GM12878 (cell line): ENCODE data around the gene MYOM1. TPM values are rescaled to one million over a fixed set of nuclear protein-coding genes. Genes with fewer than 3 reads are reported as not detected.
A peak's percentile ranks its signal among the peaks of the same experiment; 100 is the strongest.

Experiments used
- BRCA1 ChIP-seq: IDR thresholded peaks from 2 replicates; pipeline ENCODE4 v1.6.1; 2011; ENCODE audit warnings: low read depth, low read length, improper control_type of control experiment
- CHD1 ChIP-seq: IDR thresholded peaks from 2 replicates; pipeline ENCODE4 v1.6.1; 2012; ENCODE audit warnings: low read depth, low read length, improper control_type of control experiment
- DPF2 ChIP-seq: fragments of 450-650 bp; IDR thresholded peaks from 2 replicates; pipeline ENCODE4 v1.6.1; 2017; ENCODE audit warnings: mild to moderate bottlenecking
- FOS ChIP-seq: IDR thresholded peaks from 3 replicates; pipeline ENCODE4 v1.6.1; 2011; ENCODE audit warnings: borderline replicate concordance; ENCODE audit not compliant: insufficient read length; ENCODE audit errors: extremely low read depth
- GATAD2B ChIP-seq: fragments of 450-650 bp; conservative IDR thresholded peaks from 2 replicates; pipeline ENCODE4 v1.6.1; 2017; ENCODE audit warnings: low read depth, mild to moderate bottlenecking, moderate library complexity
- HDAC6 ChIP-seq: fragments of 200-600 bp; sonication (generic); IDR thresholded peaks from one replicate; pipeline ENCODE4 v1.8.0; 2017; ENCODE audit warnings: antibody characterized with exemption; ENCODE audit not compliant: unreplicated experiment
- HDGF ChIP-seq: fragments of 450-650 bp; IDR thresholded peaks from 2 replicates; pipeline ENCODE4 v1.6.1; 2016; ENCODE audit warnings: antibody characterized with exemption
- NR2C2 ChIP-seq: IDR thresholded peaks from 2 replicates; pipeline ENCODE4 v1.6.1; 2011; ENCODE audit warnings: borderline replicate concordance, low read depth; ENCODE audit not compliant: control insufficient read depth, insufficient read length
- NR2F1 ChIP-seq: fragments of 450-650 bp; conservative IDR thresholded peaks from 2 replicates; pipeline ENCODE4 v1.6.1; 2017; ENCODE audit warnings: mild to moderate bottlenecking
- RB1 ChIP-seq: fragments of 450-650 bp; formaldehyde crosslinking; IDR thresholded peaks from 2 replicates; pipeline ENCODE4 v1.6.1; 2017; ENCODE audit warnings: mild to moderate bottlenecking, borderline replicate concordance
- RELA ChIP-seq: fragments of 450-650 bp; IDR thresholded peaks from 2 replicates; pipeline ENCODE4 v1.8.0; 2014; ENCODE audit warnings: borderline replicate concordance; ENCODE audit not compliant: partially characterized antibody
- SPI1 ChIP-seq: IDR thresholded peaks from 2 replicates; pipeline ENCODE4 v1.6.1; 2011; ENCODE audit warnings: low read depth, mild to moderate bottlenecking, low read length, moderate library complexity, borderline replicate concordance; ENCODE audit not compliant: insufficient read depth
- SREBF2 ChIP-seq: IDR thresholded peaks from 2 replicates; pipeline ENCODE4 v1.6.1; 2012; ENCODE audit warnings: mild to moderate bottlenecking, low read length
- TCF3 ChIP-seq: IDR thresholded peaks from 2 replicates; pipeline ENCODE4 v1.6.1; 2012; ENCODE audit warnings: low read depth, mild to moderate bottlenecking, low read length, borderline replicate concordance; ENCODE audit not compliant: insufficient read depth
- TCF7 ChIP-seq: IDR thresholded peaks from 2 replicates; pipeline ENCODE4 v1.6.1; 2014; ENCODE audit warnings: antibody characterized with exemption, borderline replicate concordance
- YY1 ChIP-seq: IDR thresholded peaks from 2 replicates; pipeline ENCODE4 v1.6.1; 2011; ENCODE audit warnings: low read depth, mild to moderate bottlenecking, low read length
- ZNF384 ChIP-seq: IDR thresholded peaks from 2 replicates; pipeline ENCODE4 v1.6.1; 2012; ENCODE audit warnings: low read depth, mild to moderate bottlenecking, low read length, improper control_type of control experiment, borderline replicate concordance
- polyA plus RNA-seq, 11 experiments: library from polyadenylated mRNA; depleted of rRNA in 4 of 11; unstranded in 6 of 11; stranded (reverse) in 5 of 11; fragments of >200 nt; fragmentation: Nextera tagmentation in 4 of 11; fragmentation: Illumina TruSeq in 1 of 11; extraction: Ambion mirVana in 4 of 11; extraction: Trizol in 1 of 11; gene quantifications; 1 replicate in 1 of 11; 2 replicates in 10 of 11; pipeline versions ENCODE4 v1.2.1 to v1.2.3, GENCODE V29; 2011 to 2016; ENCODE audit warnings: inconsistent platforms in 2 of 11, missing spikeins in 2 of 11, low read depth in 1 of 11
- total RNA-seq, 4 experiments: library from RNA; depleted of rRNA in 3 of 4; stranded (reverse); fragments of >200 nt in 3 of 4; fragmentation: Illumina TruSeq in 1 of 4; extraction: Trizol in 1 of 4; gene quantifications; 2 replicates each; pipeline versions ENCODE4 v1.2.1 to v1.2.3, GENCODE V29; 2013 to 2021
- TF ChIP-seq, protein P1 (sequence below): fragments of 450-650 bp; conservative IDR thresholded peaks from 2 replicates; pipeline ENCODE4 v1.6.1; 2017; ENCODE audit warnings: mild to moderate bottlenecking, moderate library complexity
- TF ChIP-seq, protein P2 (sequence below): fragments of 450-650 bp; IDR thresholded peaks from 2 replicates; pipeline ENCODE4 v1.6.1; 2017; ENCODE audit warnings: low read depth, mild to moderate bottlenecking, moderate library complexity
- TF ChIP-seq, protein P3 (sequence below): fragments of 450-650 bp; IDR thresholded peaks from 2 replicates; pipeline ENCODE4 v1.6.1; 2016; ENCODE audit warnings: mild to moderate bottlenecking
- TF ChIP-seq, protein P4 (sequence below): fragments of 450-650 bp; IDR thresholded peaks from 2 replicates; pipeline ENCODE4 v1.6.1; 2018; ENCODE audit warnings: mild to moderate bottlenecking, low read depth, moderate library complexity; ENCODE audit not compliant: partially characterized antibody

The MYOM1 gene
- total and polyA plus RNA-seq, 10 of the 15 experiments (the other 5 are each of a cell fraction or from before 2014, with no cell fraction given) = 0.06 to 1.0 (median 0.57) TPM

DNA sequence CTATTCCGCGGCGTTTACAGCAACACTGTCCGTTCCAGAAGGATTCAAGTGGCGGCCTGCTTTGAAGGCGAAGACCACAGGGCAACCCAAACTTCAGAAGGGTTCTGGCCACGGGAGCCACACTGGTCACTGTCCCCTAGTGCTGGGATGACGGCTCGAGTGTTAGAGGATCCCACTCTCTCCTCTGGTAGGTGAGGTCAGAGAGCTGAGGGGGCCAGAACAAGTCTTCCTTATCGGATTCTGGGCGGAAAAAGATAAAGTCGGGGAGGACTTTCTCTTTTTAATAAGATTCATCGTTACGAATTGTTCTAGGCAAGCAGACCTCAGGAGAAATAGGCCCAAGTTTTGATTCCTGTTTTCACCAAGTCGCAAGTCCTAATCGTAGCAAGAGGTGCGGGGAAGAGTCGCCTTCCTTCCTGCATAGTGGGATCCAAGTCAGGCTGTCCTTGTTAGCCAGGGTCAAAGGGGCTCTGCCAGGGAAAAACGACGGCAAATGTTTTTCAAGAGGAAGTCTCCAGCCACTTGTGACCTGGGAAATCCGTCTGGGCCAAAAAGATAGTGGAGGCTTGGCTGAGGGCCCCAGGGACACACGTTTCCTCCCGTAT, 27.0 kb upstream of the MYOM1 start (continued):
- TF ChIP-seq, protein P1, sequence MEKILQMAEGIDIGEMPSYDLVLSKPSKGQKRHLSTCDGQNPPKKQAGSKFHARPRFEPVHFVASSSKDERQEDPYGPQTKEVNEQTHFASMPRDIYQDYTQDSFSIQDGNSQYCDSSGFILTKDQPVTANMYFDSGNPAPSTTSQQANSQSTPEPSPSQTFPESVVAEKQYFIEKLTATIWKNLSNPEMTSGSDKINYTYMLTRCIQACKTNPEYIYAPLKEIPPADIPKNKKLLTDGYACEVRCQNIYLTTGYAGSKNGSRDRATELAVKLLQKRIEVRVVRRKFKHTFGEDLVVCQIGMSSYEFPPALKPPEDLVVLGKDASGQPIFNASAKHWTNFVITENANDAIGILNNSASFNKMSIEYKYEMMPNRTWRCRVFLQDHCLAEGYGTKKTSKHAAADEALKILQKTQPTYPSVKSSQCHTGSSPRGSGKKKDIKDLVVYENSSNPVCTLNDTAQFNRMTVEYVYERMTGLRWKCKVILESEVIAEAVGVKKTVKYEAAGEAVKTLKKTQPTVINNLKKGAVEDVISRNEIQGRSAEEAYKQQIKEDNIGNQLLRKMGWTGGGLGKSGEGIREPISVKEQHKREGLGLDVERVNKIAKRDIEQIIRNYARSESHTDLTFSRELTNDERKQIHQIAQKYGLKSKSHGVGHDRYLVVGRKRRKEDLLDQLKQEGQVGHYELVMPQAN = peak; percentile 50
- TF ChIP-seq HDAC6 (no peak), TCF7 (no peak), RB1 (no peak), SPI1 (no peak), BRCA1 (no peak), HDGF (no peak; the same call in 1 of the 2 replicates), ZNF384 (no peak), TCF3 (no peak), DPF2 (no peak; the same call in 1 of the 2 replicates), NR2F1 (no peak), FOS (no peak), GATAD2B (no peak), NR2C2 (no peak), SREBF2 (no peak), RELA (no peak), YY1 (peak; percentile 6; the same call in 1 of the 2 replicates), CHD1 (no peak)
- TF ChIP-seq, protein P2, sequence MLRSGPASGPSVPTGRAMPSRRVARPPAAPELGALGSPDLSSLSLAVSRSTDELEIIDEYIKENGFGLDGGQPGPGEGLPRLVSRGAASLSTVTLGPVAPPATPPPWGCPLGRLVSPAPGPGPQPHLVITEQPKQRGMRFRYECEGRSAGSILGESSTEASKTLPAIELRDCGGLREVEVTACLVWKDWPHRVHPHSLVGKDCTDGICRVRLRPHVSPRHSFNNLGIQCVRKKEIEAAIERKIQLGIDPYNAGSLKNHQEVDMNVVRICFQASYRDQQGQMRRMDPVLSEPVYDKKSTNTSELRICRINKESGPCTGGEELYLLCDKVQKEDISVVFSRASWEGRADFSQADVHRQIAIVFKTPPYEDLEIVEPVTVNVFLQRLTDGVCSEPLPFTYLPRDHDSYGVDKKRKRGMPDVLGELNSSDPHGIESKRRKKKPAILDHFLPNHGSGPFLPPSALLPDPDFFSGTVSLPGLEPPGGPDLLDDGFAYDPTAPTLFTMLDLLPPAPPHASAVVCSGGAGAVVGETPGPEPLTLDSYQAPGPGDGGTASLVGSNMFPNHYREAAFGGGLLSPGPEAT = no peak
- TF ChIP-seq, protein P3, sequence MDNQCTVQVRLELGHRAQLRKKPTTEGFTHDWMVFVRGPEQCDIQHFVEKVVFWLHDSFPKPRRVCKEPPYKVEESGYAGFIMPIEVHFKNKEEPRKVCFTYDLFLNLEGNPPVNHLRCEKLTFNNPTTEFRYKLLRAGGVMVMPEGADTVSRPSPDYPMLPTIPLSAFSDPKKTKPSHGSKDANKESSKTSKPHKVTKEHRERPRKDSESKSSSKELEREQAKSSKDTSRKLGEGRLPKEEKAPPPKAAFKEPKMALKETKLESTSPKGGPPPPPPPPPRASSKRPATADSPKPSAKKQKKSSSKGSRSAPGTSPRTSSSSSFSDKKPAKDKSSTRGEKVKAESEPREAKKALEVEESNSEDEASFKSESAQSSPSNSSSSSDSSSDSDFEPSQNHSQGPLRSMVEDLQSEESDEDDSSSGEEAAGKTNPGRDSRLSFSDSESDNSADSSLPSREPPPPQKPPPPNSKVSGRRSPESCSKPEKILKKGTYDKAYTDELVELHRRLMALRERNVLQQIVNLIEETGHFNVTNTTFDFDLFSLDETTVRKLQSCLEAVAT = peak; percentile 63; the same call in 1 of the 2 replicates
- TF ChIP-seq, protein P4, sequence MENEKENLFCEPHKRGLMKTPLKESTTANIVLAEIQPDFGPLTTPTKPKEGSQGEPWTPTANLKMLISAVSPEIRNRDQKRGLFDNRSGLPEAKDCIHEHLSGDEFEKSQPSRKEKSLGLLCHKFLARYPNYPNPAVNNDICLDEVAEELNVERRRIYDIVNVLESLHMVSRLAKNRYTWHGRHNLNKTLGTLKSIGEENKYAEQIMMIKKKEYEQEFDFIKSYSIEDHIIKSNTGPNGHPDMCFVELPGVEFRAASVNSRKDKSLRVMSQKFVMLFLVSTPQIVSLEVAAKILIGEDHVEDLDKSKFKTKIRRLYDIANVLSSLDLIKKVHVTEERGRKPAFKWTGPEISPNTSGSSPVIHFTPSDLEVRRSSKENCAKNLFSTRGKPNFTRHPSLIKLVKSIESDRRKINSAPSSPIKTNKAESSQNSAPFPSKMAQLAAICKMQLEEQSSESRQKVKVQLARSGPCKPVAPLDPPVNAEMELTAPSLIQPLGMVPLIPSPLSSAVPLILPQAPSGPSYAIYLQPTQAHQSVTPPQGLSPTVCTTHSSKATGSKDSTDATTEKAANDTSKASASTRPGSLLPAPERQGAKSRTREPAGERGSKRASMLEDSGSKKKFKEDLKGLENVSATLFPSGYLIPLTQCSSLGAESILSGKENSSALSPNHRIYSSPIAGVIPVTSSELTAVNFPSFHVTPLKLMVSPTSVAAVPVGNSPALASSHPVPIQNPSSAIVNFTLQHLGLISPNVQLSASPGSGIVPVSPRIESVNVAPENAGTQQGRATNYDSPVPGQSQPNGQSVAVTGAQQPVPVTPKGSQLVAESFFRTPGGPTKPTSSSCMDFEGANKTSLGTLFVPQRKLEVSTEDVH = no peak
